Middle frontal gyrus (tissue), 1 donor: ENCODE data around the gene OVOL1.
"Not testable (repeated sequence)": the region's sequence is repeated elsewhere in the genome, so short reads cannot be mapped to it uniquely, and the experiment has no call there.

ENCODE experiments used
- DNase-seq: peaks from one replicate; pipeline ENCODE4 v3.0.0-alpha.2; 2015; ENCODE audit warnings: low spot score; ENCODE audit errors: extremely low spot score

OVOL1 gene

DNA sequence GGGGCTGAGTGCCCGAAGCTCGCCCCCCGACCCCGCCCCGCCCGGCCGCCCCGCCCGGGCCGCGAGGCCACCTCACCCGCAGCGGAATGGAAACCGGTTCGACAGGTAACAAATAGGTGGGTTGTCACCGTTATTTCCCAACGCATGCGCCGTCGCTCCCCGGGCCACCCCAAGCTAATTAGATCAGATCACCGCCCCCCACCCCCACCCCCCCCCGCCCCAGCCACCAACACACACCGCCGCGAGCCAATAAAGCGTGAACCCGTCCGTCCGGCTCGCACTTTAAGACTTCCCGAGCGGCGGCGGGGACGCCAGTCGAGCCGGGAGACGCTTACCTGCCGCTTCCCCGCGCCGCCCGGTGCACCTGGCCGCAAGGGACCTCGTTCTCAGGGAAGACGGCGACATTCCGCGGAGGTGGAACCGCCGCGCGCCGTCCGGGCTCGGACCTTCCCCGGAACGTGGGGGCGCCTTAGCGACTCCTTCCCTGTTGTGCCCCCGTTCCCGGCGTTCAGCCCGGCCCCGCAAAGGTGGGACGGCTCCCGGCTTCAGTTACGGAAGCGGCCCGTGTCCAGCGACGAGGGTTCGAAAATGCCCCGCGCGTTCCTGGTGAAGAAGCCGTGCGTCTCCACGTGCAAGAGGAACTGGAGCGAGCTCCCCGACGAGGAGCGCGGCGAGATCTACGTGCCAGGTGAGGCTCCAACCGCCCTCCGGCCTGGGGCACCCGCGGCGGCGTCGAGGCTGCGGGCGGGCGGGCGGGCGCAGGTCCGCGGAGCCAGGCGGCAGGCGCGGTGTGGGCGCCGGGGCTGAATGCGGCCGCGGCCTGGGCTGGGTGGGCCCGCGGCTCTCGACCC lies at the start of gene OVOL1:
Gene OVOL1, plus strand, starts transcription at position 278 of the 851 bp plus-strand sequence. Its CDS starts 311 bp downstream, at position 589.
- DNase-seq = no peak

- DNase-seq = no peak
These were observed 47.8 kb upstream of the OVOL1 start for GRCh38 chr11:65739022-65739421.

- no peak for DNase-seq
These were observed 45.7 kb upstream of the OVOL1 start for GRCh38 chr11:65741185-65741584.

- DNase-seq = no peak
These were observed 44.5 kb upstream of the OVOL1 start for GRCh38 chr11:65742353-65742752.

- DNase-seq = no peak
These were observed 43.2 kb upstream of the OVOL1 start for GRCh38 chr11:65743681-65744025.

GRCh38 chr11:65744026-65744698 lies 42.7 kb upstream of the OVOL1 start:
- DNase-seq = no peak

DNA sequence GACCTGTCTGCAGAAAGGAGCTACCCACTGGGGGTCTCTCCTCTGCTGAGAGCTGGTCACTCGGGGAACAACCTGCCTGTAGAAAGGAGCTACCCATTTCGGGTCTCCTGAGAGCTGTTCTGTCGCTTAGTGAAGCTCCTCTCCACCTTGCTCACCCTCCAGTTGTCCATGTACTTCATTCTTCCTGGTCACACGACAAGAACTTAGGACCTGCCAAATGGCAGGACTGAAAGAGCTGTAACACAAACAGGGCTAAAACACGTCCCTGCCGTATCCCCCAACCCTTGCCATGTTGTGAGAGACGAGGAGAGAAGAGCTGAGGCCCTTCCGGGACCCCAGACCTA lies 42.2 kb upstream of the OVOL1 start:
- no peak for DNase-seq

- DNase-seq = no peak
These were observed 41.8 kb upstream of the OVOL1 start for GRCh38 chr11:65745049-65745448.

GRCh38 chr11:65762169-65762568 lies 24.7 kb upstream of the OVOL1 start:
- DNase-seq = not testable (repeated sequence)

DNA sequence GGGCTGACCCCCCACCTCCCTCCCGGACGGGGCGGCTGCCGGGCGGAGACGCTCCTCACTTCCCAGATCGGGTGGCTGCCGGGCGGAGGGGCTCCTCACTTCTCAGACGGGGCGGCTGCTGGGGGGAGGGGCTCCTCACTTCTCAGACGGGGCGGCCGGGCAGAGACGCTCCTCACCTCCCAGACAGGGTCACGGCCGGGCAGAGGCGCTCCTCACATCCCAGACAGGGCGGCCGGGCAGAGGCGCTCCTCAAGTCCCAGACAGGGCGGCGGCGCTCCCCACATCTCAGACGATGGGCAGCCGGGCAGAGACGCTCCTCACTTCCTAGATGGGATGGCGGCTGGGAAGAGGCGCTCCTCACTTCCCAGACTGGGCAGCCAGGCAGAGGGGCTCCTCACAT lies 24.0 kb upstream of the OVOL1 start:
- DNase-seq = not testable (repeated sequence)

- no peak for DNase-seq
These were observed 22.4 kb upstream of the OVOL1 start for GRCh38 chr11:65764434-65764833.

GRCh38 chr11:65766535-65766934 lies 20.3 kb upstream of the OVOL1 start:
- DNase-seq = no peak

GRCh38 chr11:65767406-65767805 lies 19.5 kb upstream of the OVOL1 start:
- DNase-seq = no peak

DNA sequence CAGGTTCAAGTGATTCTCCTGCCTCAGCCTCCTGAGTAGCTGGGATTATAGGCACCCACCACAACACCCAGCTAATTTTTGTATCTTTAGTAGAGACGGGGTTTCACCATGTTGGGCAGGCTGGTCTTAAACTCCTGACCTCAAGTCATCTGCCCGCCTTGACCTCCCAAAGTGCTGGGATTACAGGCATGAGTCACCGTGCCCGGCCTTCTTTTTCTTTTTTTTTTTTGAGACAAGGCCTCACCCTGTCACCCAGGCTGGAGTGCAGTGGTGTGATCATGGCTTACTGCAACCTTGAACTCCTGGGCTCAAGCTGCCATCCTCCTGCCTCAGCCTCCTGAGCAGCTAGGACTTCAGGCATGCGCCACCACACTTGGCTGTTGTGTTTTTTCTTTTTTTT lies 19.1 kb upstream of the OVOL1 start:
- DNase-seq = not testable (repeated sequence)

GRCh38 chr11:65770951-65771567 lies 15.8 kb upstream of the OVOL1 start:
- no peak for DNase-seq

DNA sequence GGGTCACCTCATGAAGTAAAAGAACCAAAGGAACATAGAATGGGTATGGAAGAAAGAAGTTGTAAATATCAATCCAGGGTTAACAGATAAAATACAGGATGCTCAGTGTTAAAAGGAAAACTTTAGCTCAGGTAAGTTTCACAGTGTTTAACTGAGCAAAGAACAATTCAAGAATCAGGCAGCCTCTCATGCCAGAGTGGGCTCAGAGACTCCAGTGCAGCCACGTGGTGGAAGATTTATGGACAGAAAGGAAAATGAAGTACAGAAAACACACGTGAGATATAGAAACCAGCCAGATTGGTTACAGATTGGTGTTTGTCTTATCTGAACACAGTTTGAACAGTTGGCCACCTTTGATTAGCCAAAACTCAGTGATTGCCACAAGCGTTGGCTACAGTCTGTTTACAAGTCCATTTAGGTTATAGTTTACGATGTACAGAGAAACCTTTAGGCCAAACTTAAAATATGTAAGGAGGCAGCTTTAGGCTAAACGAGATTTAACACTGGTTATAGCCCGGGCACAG lies 15.2 kb upstream of the OVOL1 start:
- DNase-seq = no peak

- DNase-seq = no peak
These were observed 13.0 kb upstream of the OVOL1 start for GRCh38 chr11:65773784-65774411.

- no peak for DNase-seq
These were observed 12.1 kb upstream of the OVOL1 start for GRCh38 chr11:65774525-65775306.

DNA sequence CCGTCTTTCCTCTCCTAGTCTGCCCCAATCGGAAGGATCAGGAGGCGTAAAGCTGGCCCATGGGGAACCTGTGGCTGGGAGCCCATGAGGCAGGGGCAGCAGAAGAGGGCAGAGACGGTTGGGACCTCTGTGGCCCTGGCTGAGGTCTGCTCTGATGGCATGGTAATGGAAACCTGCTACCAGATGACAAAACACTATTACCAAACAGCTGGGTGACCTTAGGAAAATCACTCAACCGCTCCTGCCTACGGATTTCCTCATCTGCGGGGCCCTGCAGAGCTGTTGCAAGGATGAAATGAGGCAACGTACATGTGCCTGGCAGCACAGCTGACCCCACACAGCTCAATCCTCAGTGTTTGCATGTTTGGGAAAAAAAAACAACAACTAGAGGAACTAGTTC lies 10.7 kb upstream of the OVOL1 start:
- DNase-seq = no peak

DNA sequence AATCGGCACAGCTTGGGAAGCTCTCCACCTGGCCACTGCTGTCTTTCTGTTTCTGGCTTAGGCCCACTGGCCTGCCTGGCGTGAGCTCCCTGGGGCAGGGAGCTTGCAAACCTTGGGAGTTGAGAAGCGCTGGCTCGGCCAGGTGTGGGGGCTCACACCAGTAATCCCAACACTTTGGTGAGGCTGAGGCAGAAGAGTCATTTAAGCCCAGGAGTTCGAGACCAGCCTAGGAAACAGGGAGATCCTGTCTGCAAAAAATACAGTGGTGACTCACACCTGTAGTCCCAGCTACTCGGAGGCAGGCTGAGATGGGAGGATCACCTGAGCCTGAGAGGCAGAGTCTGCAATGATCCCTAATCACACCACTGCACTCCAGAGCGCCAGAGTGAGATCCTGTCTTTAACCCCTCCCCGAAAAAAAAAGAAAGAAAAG lies 10.1 kb upstream of the OVOL1 start:
- no peak for DNase-seq

DNA sequence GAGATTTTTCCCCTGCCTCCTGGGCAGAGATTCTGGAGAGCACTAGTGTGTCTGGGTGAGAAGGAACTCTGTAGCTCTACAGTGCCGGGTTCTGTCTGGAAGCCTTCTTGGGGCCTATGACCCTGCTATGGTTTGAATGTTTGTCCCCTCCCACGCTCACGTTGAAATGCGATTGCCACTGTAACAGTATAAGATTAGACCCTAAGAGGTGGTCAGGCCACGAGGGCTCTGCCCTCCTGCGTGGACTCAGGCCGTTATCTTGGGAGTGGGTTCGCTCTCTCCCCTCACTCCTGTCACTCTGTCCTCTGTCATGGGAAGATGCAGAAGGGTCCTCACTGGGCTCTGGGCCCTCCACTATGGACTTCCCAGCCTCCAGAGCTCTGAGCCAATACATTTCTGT lies 9.6 kb upstream of the OVOL1 start:
- DNase-seq = no peak
